G401.6 (cell line): ENCODE measurements around the gene SLC35G4.
"Not testable (repeated sequence)": the region's sequence is repeated elsewhere in the genome, so short reads cannot be mapped to it uniquely, and the experiment has no call there.

Experiments
- FAIRE-seq: peaks from 2 replicates; lab custom pipeline; 2012; peaks lifted over from hg19 to GRCh38; lab: Jason Lieb, UNC

Gene SLC35G4

DNA sequence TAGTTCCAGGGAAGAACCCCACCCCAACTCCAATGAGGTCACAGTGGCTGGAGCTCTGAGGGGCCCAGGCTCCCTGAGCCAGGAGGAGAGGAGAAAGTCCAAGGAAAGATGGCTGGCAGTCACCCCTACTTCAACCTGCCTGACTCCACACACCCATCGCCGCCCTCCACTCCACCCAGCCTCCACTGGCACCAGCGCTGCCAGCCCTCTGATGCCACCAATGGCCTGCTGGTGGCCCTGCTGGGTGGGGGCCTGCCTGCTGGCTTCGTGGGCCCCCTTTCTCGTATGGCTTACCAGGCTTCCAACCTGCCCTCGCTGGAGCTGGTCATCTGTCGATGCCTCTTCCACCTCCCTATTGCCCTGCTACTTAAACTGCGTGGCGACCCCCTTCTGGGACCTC lies at the start of gene SLC35G4:
Gene SLC35G4, plus strand, starts transcription at position 109 of the 400 bp plus-strand sequence. Its CDS starts 0 bp downstream, at position 109.
- not testable (repeated sequence) for FAIRE-seq

DNA sequence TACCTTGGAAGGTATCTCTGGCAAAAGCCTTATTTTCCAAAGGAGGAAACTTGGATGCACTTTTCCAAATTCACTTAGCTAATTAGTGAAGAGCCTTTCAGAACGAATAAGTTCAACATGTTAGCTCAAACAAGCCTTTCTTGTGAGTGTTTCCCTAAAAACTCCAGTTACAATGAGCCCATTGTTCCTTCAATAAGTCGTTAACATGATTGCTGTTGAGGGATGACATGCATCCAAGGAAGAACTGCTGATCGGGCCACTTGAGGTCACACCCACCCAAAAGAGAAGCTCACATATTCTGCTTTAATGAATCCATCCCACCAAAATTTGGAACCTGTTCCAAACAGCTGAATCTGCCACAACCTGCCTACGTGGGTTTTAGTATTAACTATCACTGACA lies 48.1 kb upstream of the SLC35G4 start:
- FAIRE-seq = no peak

- no peak for FAIRE-seq
Observed at GRCh38 chr18:11565716-11566115, 43.7 kb upstream of the SLC35G4 start.

GRCh38 chr18:11566236-11566965 lies 43.0 kb upstream of the SLC35G4 start:
- FAIRE-seq = no peak

DNA sequence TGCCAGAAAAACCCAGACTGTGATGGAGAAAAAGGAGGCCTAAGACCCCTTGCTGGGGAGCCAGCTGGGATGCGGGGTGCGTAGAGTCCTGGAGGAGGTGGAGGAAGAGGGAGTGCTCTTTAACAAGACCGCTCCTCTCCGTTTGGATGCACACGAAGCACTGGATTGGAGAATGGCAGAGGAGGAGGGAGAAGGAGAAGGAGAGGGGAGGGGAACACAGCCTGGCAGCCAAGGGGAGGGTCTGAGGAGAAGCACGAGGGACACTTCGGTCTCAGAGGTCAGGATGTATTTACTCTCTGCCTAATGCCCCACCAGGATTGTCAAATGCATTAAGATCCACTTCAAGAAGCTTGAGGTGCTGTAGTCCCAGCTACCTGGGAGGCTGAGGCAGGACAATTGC lies 42.0 kb upstream of the SLC35G4 start:
- no peak for FAIRE-seq

DNA sequence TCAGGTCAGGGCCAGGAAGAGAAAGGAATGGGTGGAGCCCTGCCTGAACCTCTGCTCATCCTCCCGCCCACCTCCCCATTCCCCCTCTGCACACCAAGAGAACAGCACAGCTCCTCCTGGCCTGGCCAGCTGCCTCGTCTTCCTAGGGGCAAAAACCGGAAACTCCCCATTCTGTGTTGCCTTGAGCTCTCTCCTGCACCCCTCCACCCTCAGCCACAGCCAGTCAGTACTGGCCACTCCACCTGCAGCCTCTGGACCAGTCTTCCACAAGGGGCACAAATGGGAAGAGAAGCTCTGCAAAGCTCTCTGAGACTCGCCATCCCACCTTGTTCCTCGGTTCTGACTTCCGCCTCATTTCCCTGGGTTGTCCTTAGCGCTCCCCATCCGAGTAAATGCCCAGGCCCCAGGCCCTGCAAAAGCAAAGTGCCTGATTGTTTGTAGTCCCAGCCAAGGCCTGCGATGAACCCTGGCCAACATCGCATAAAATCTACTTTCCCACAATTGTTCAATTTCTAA lies 39.3 kb upstream of the SLC35G4 start:
- no peak for FAIRE-seq

- no peak for FAIRE-seq
Observed at GRCh38 chr18:11570769-11571412, 38.5 kb upstream of the SLC35G4 start.

DNA sequence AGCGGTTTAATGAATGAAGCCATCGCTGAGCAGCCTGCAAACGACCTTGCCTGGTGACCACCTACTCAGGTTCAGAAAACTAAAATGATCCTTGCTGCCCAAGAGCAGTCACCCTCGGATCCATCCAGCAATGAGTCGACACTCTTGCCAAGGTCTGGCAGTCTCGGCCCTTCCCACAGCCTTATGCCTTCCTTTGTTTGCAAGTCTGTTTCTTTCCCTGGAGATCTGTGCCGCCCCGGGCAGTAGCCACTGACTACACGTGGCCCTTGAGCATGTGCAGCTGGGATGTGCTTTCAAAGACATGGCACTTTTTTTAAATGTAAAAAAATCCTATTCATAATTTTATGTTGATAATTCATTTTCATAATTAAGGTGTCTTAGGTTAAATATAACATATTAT lies 37.2 kb upstream of the SLC35G4 start:
- FAIRE-seq = no peak

DNA sequence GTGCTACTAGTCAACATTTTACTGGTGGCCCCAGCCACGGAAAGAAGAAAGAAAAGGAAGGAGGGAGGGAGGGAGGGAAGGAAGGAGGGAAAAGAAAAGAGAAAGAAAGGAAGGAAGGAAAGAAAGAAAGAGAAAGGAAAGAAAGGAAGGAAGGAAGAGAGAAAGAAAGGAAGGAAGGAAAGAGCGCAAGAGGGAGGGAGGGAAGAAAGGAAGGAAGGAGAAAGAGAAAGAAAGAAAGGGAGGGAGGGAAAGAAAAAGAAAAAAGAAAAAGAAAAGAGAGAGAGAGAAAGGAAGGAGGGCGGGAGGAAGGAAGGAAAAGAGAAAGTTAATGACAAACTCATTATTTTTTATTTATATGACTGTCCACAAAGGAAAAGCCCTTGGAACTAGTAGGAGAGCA lies 34.9 kb upstream of the SLC35G4 start:
- FAIRE-seq = no peak

DNA sequence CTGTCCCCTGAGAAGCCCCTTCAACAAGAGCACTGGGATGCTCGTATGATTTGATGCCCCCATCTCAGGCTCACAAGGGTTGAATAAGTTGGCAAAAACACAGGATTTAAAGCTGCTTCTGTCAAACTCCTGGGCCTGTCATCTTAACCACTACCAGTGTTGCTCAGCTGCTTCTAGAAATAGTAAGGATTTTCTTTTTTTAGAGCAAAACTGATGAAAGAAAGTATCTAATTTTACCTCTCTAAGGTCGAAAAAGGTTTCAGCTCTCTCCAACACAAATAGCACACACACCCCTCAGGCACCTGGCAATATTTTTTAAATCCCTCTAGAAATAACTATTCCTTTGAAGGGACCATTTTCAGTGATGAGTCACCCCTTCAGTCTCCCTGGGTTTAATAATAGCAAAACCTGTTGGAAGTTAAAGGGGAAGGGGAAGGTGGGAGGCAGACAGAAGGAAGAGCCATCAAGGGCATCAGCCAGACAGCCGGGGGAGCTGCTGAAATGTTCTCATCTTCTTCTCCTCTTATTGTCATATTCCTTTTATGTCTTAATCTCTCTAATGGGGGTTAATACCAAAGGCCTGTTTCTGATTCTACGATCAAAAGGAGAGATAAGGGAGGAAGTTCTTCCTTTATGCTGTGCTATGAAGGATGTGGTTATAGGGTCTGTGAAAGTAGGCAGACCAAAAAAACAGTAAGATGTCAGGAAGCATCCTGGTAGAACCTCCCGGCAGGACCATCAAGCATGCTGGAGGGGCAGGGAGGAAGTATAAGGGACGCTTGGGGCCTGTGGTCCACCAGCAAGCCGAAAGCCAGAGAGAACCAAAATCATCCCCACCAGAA lies 31.9 kb upstream of the SLC35G4 start:
- no peak for FAIRE-seq

DNA sequence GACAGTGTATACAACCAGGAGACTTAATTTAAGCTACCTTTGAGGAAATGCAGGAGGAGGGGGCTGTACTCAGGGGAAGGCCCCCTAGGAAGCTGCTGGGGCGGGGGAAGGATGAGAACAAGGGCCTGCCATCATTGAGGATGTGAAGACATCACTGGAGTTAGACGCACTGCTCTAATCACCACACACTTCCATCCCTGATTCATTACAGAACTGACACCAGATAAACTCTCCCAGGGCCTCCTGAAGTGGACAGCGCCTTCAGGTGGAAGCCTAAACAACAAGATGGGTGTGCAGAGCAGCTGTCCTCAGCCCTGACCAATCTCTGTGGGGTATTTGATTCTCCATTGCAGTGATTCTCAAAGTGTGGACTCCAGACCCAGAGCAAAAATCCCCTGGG lies 30.6 kb upstream of the SLC35G4 start:
- no peak for FAIRE-seq

DNA sequence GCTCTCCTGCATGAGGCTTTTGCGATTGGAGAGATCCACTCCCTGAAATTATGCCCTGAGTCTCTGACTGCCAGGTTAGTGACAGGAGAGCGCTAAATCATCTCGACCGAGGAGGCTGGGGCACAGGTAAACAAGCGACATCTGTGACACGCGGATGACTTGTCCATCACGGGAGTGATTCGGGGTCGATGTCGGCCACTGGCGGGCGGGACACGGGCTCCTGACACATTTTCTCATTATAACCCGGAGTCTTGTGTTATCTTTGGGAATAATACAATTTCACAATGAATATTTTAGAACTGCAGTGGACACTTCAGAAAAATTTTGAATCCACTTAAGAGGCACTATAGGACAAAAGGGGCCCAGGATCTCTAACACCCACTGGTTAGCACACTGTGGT lies 29.5 kb upstream of the SLC35G4 start:
- no peak for FAIRE-seq

GRCh38 chr18:11581286-11581685 lies 28.1 kb upstream of the SLC35G4 start:
- no peak for FAIRE-seq

DNA sequence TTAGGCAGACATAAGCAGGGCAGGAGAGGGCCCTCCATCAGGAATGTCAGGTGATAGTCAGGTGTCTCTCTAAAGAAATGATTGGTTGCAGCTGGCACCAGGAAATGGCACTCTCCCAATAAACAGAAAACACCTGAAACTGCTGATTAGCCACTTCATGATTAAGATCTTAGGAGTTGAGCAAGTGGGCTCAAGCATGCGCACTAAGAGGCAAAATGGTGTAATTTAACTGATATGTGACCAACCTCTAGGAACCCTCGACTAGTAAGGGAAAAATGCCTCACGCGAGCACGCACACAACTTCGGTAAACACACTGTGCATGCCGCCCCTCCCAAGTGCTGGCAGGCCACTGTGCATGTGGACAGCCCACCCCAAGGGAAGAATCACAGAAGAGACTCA lies 23.8 kb upstream of the SLC35G4 start:
- FAIRE-seq = no peak

- FAIRE-seq = no peak
Observed at GRCh38 chr18:11586896-11587295, 22.5 kb upstream of the SLC35G4 start.

DNA sequence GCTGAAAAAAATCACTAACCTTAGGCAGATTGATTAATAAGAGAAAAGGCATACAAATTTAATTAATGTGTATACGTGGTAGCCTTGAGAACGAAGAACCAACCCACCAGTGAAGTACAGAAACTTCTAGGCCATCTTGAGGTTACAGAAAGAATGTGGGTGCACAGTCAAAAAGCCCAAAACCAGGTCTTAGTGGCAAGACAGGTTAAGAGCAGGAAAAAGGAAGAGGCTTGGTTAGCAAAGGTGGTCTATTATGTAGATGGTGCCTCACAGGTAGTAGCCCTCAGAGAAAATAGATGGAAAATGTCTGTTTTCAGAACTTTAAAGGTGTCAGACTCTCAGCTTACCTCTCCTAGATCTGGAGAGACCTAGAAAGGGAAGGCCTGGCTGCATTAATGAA lies 22.0 kb upstream of the SLC35G4 start:
- no peak for FAIRE-seq

- FAIRE-seq = no peak
Observed at GRCh38 chr18:11587846-11588245, 21.6 kb upstream of the SLC35G4 start.

- no peak for FAIRE-seq
Observed at GRCh38 chr18:11591957-11592356, 17.4 kb upstream of the SLC35G4 start.

DNA sequence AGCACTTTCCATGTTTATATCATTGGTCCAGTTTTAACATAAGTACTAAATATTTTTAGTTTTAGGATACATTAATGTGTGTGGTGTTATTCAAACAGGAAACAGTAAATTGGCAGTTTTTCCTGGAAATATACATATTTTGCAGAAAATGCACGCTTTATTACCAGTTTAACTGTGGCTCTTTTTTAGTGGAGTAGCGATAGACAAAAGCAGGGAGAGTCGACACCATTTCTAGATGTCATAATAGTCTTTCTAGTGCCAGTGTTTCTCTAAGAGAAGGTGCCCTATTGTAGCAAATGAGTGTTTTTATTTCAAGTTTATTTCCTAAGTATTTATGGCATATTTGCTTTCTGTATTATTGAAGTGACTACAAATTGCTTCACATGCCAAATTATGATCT lies 9.1 kb upstream of the SLC35G4 start:
- no peak for FAIRE-seq

GRCh38 chr18:11607906-11608305 lies 1.5 kb upstream of the SLC35G4 start:
- no peak for FAIRE-seq

DNA sequence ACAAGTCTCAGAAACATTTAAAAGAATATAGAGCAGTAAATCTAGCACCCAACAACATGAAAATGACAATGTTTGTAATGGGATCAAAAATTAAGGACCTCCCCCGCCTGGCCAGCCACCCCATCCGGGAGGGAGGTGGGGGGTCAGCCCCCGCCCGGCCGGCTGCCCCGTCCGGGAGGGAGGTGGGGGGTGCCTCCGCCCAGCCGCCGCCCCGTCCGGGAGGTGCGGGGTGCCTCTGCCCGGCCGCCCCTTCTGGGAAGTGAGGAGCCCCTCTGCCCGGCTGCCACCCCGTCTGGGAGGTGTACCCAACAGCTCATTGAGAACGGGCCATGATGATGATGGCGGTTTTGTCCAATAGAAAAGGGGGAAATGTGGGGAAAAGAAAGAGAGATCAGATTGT lies 778 bp upstream of the SLC35G4 start:
- FAIRE-seq = not testable (repeated sequence)

GRCh38 chr18:11613073-11613472 lies 3.7 kb downstream of the SLC35G4 start:
- not testable (repeated sequence) for FAIRE-seq

GRCh38 chr18:11613611-11614010 lies 4.2 kb downstream of the SLC35G4 start:
- FAIRE-seq = not testable (repeated sequence)
